GM12891 (cell line): ENCODE data around the gene ATG4D.
A peak's percentile ranks its signal among the peaks of the same experiment; 100 is the strongest.

Experiments used
- DNase-seq: peaks from one replicate; pipeline ENCODE4 v3.0.0; 2011; ENCODE audit warnings: low spot score; ENCODE audit not compliant: insufficient read length
- FAIRE-seq: peaks from 2 replicates; lab custom pipeline; 2011; peaks lifted over from hg19 to GRCh38; lab: Jason Lieb, UNC
- PAX5 ChIP-seq: IDR thresholded peaks from 2 replicates; pipeline ENCODE4 v1.6.1; 2011; ENCODE audit warnings: low read length, moderate library complexity, mild to moderate bottlenecking; ENCODE audit not compliant: insufficient read depth, severe bottlenecking
- POLR2A ChIP-seq: IDR thresholded peaks from 2 replicates; pipeline ENCODE4 v1.6.1; 2011; ENCODE audit warnings: low read depth, low read length, control low read depth
- POLR2AphosphoS5 ChIP-seq: IDR thresholded peaks from 2 replicates; pipeline ENCODE4 v1.6.1; 2011; ENCODE audit warnings: low read depth, low read length, control low read depth
- POU2F2 ChIP-seq: IDR thresholded peaks from 2 replicates; pipeline ENCODE4 v1.6.1; 2011; ENCODE audit warnings: low read depth, mild to moderate bottlenecking, control low read depth, low read length, moderate library complexity
- SPI1 ChIP-seq: IDR thresholded peaks from 2 replicates; pipeline ENCODE4 v1.6.1; 2011; ENCODE audit warnings: low read depth, low read length, control low read depth
- TAF1 ChIP-seq: IDR thresholded peaks from 2 replicates; pipeline ENCODE4 v1.6.1; 2011; ENCODE audit warnings: low read depth, low read length, control low read depth

ATG4D gene

DNA sequence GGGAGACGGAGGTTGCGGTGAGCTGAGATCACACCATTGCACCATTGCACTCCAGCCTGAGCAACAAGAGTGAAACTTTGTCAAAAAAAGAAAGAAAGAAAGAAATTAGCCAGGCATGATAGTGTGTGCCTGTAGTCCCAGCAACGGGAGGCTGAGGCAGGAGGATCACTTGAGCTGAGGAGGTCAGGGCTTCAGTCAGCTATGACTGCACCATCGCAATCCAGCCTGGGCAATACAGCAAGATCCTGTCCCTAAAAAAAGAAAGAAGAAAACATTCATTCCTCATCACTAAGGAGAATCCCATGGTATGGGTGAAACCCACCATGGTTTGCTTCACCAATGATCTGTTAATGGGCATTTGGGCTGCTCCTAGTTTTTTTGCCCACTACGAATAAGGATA lies 56.4 kb downstream of the ATG4D start:
- TF ChIP-seq POLR2A (no peak), SPI1 (no peak), POLR2AphosphoS5 (no peak)
- FAIRE-seq (no peak), DNase-seq (no peak)

DNA sequence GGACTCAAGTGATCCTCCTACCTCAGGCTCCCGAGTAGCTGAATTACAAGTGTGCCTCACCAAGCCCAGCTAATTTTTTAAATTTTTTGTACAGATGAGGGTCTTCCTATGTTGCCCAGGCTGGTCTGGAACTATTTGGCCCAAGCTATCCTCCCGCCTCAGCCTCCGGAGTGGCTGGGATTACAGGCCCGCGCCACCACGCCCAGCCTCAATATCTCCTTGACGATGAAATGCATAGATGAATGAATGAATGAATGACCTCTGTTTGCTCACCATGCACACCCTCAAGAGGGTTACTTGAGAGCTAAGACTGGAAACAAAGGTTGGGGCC lies 58.3 kb downstream of the ATG4D start:
- DNase-seq = no peak
- no peak for FAIRE-seq
- TF ChIP-seq SPI1 (no peak), PAX5 (no peak), TAF1 (no peak), POLR2AphosphoS5 (no peak), POLR2A (no peak), POU2F2 (no peak)

DNA sequence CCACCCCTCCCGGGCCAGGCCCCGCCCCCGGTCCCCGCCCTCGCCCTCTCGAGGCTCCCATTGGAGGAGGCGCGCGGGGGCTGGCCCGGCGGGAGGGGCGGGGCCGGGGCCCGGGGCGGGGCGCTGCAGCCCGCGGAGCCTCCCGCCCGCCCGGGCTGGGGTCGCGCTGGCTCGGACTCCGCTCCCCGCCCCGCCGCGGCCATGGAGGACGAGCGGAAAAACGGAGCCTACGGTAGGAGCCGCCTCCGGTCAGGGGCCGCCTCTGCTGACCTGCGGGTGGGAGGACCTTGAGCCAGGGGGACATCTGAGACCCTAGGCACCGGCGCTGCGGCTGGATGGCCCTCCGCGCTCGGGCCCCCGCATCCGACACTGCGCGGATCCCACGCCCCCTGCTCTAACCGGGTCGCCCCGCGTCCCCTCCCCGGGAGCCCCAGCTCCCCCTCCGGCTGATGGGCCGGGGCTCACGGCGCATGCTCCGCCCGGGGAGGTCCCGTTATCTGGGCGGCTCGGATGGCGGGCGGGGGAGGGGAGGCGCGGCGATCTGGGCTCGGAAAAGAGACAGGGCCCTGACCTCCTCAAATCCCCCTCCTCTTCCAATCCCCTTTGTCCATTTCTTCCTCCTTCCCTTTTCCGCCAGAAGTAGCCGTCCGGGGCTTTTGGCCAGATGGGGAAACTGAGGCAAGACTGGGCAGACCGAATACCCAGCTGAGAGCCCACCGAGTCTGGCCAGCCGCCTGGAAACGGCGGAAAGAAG lies 58.8 kb downstream of the ATG4D start:
- TF ChIP-seq POLR2A = no peak
- peak; percentile 6; the same call in 1 of the 2 replicates for TF ChIP-seq TAF1
- no peak for TF ChIP-seq POLR2AphosphoS5
- TF ChIP-seq PAX5 = no peak
- TF ChIP-seq POU2F2 = no peak
- TF ChIP-seq SPI1 = no peak
- peak; percentile 45 for FAIRE-seq

More for the DNA sequence above, 58.8 kb downstream of the ATG4D start:
- peak; percentile 92 for DNase-seq
